ENCODE measurements around the gene RBM4B.

GRCh38 chr11:66725114-66725513 is 47.4 kb upstream of the RBM4B start:
- no peak for TF ChIP-seq CTCF (conservative IDR thresholded peaks at IDR 0.05)
- no peak for TF ChIP-seq ZFX (IDR thresholded peaks at IDR 0.05)
